Inferior parietal cortex (tissue), 1 donor: ENCODE results near the gene BMP10.

ENCODE experiments used
- DNase-seq: peaks from one replicate; pipeline ENCODE4 v3.0.0-alpha.2; 2016; ENCODE audit errors: extremely low spot score

The BMP10 gene

GRCh38 chr2:68853035-68853434 lies 18.2 kb downstream of the BMP10 start:
- DNase-seq, result no peak

GRCh38 chr2:68850524-68850923 lies 20.7 kb downstream of the BMP10 start:
- no peak for DNase-seq

GRCh38 chr2:68849579-68850030 lies 21.6 kb downstream of the BMP10 start:
- DNase-seq, result peak; percentile 14

- DNase-seq, result no peak
Measured at GRCh38 chr2:68847751-68848150, 23.4 kb downstream of the BMP10 start.

GRCh38 chr2:68846091-68846490 lies 25.1 kb downstream of the BMP10 start:
- no peak for DNase-seq

- DNase-seq, result no peak
Measured at GRCh38 chr2:68845043-68845442, 26.2 kb downstream of the BMP10 start.

GRCh38 chr2:68839260-68839833 lies 31.9 kb downstream of the BMP10 start:
- DNase-seq, result no peak

- no peak for DNase-seq
Measured at GRCh38 chr2:68838641-68839040, 32.6 kb downstream of the BMP10 start.

- no peak for DNase-seq
Measured at GRCh38 chr2:68837861-68838341, 33.3 kb downstream of the BMP10 start.

GRCh38 chr2:68837164-68837860 lies 33.9 kb downstream of the BMP10 start:
- no peak for DNase-seq

- DNase-seq, result no peak
Measured at GRCh38 chr2:68835621-68836020, 35.6 kb downstream of the BMP10 start.

- no peak for DNase-seq
Measured at GRCh38 chr2:68834737-68835376, 36.3 kb downstream of the BMP10 start.

GRCh38 chr2:68833162-68833561 lies 38.0 kb downstream of the BMP10 start:
- no peak for DNase-seq

- no peak for DNase-seq
Measured at GRCh38 chr2:68832233-68832869, 38.8 kb downstream of the BMP10 start.

GRCh38 chr2:68831686-68832232 lies 39.4 kb downstream of the BMP10 start:
- no peak for DNase-seq

GRCh38 chr2:68829749-68830148 lies 41.4 kb downstream of the BMP10 start:
- no peak for DNase-seq

- peak; percentile 84 for DNase-seq
Measured at GRCh38 chr2:68828887-68829708, 42.1 kb downstream of the BMP10 start.

GRCh38 chr2:68827666-68828065 lies 43.5 kb downstream of the BMP10 start:
- DNase-seq, result no peak

GRCh38 chr2:68825866-68826265 lies 45.3 kb downstream of the BMP10 start:
- no peak for DNase-seq

GRCh38 chr2:68824831-68825230 lies 46.4 kb downstream of the BMP10 start:
- no peak for DNase-seq

- no peak for DNase-seq
Measured at GRCh38 chr2:68822207-68822872, 48.9 kb downstream of the BMP10 start.
